Right lobe of liver (tissue), 6 donors: ENCODE measurements around the gene S100A7. TPM values are rescaled to one million over a fixed set of nuclear protein-coding genes. Genes with fewer than 3 reads are reported as not detected.
"Not testable (repeated sequence)": the region's sequence is repeated elsewhere in the genome, so short reads cannot be mapped to it uniquely, and the experiment has no call there.

Experiments used
- ATAC-seq, 4 donors: fragments of 200-7000 bp; cut with Tn5 transposase; one replicate each; pipeline ENCODE4 v1.9.1; 2020; ENCODE audit warnings: mild to moderate bottlenecking in 4 of 4, moderate library complexity in 4 of 4
- DNase-seq, 3 donors: peaks; one replicate each; pipeline ENCODE4 v3.0.0-alpha.2; 2020
- H3K27ac ChIP-seq, 3 donors: fragments of 200-600 bp; one replicate each; pipeline ENCODE4 v1.8.0; 2022
- H3K27me3 ChIP-seq, 2 donors: fragments of 200-600 bp; one replicate each; pipeline ENCODE4 v1.8.0; 2022
- H3K36me3 ChIP-seq, 4 donors: fragments of 200-600 bp; sonication (generic) in 1 of 4; one replicate each; pipeline versions ENCODE4 v1.5.1 to v1.8.0; 2017 to 2022; ENCODE audit warnings: control low read depth in 1 of 4
- H3K4me1 ChIP-seq, 4 donors: fragments of 200-600 bp; sonication (generic) in 1 of 4; one replicate each; pipeline versions ENCODE4 v1.5.1 to v1.8.0; 2017 to 2022; ENCODE audit warnings: control low read depth in 1 of 4
- H3K4me3 ChIP-seq, 3 donors: fragments of 200-600 bp; one replicate each; pipeline ENCODE4 v1.8.0; 2022
- H3K9me3 ChIP-seq, 4 donors: fragments of 200-600 bp; sonication (generic) in 1 of 4; one replicate each; pipeline versions ENCODE4 v1.5.1 to v1.8.0; 2017 to 2022; ENCODE audit warnings: control low read depth in 1 of 4
- POLR2A ChIP-seq: fragments of 450-650 bp; IDR thresholded peaks from one replicate; pipeline ENCODE4 v1.6.1; 2017; ENCODE audit warnings: antibody characterized with exemption, mild to moderate bottlenecking
- WGBS: methylation state at CpG from one replicate; pipeline ENCODE4 v1.1.6; 2018; ENCODE audit warnings: low coverage, low lambda C conversion rate; ENCODE audit not compliant: insufficient coverage; ENCODE audit errors: missing lambda C conversion rate; 5-methylcytosine and 5-hydroxymethylcytosine counted together
- intact Hi-C, 2 donors: fragments of 100-400 bp; cut with DNase I; formaldehyde crosslinking; loops; one replicate each; pipeline versions ENCODE4 v1.11.2 to v1.14.1; 2022
- total RNA-seq, 6 experiments: library from RNA; depleted of rRNA in 2 of 6; stranded (reverse); fragments of >200 nt in 2 of 6; fragmentation: NEBNext Ultra II Directional in 3 of 6; extraction: Animal tissue kit (Norgen Biotek cat#: 25700) in 3 of 6; gene quantifications; one replicate each; pipeline versions ENCODE4 v1.1.0 to v1.2.4, GENCODE V29; 2016 to 2023
- TF ChIP-seq, protein P1 (sequence below), 4 donors: fragments of 200-600 bp in 3 of 4; fragments of 450-650 bp in 1 of 4; IDR thresholded peaks; one replicate each; pipeline versions ENCODE4 v1.5.1 to v1.8.0; 2016 to 2022; ENCODE audit warnings: antibody characterized with exemption in 4 of 4, mild to moderate bottlenecking in 2 of 4
- donor health status: DM: no; HTN: yes; CAD: no.
- donor health status: DM: no; HTN: no; CAD: no.
- donor health status: DM: no; HTN: no; CAD: no.
- donor health status: DM: no; HTN: yes; CAD: no.
- donor health status: DM: no; HTN: yes; CAD: no.

S100A7 gene
- total RNA-seq, 6 experiments from 2014 or later: not detected

DNA sequence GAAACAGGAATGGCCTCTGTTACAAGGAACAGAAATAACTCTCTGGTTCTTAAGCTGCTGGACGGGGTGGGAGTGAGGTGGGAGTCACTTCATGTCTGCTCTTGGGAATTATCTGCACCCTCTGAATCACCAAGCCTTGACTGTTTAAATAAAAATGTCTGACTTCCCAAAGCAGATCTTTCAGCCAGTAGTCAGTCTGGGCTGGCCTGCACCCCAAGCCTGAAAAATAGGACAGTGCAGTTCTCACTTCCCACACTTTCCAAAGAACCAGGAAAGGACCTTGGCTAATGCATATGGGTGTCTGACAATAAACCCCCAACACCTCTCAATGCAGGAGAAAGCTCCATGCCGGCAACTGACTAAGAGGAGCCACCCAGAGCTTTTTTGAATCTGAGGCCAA, 796 bp downstream of the S100A7 start:
- Histone ChIP-seq H3K27ac (no peak overlapping the region), H3K4me3 (no peak overlapping the region), H3K9me3 (no peaks in the 10 kb centered on the region), H3K27me3 (no peaks in the 10 kb centered on the region), H3K4me1 (no peaks in the 10 kb centered on the region), H3K36me3 (no peaks in the 10 kb centered on the region)
- WGBS: 17% methylated on average over 1 of the region's 2 CpGs
- intact Hi-C loops: no loop called here
- no peak for DNase-seq
- ATAC-seq: no peak
- TF ChIP-seq, protein P1, sequence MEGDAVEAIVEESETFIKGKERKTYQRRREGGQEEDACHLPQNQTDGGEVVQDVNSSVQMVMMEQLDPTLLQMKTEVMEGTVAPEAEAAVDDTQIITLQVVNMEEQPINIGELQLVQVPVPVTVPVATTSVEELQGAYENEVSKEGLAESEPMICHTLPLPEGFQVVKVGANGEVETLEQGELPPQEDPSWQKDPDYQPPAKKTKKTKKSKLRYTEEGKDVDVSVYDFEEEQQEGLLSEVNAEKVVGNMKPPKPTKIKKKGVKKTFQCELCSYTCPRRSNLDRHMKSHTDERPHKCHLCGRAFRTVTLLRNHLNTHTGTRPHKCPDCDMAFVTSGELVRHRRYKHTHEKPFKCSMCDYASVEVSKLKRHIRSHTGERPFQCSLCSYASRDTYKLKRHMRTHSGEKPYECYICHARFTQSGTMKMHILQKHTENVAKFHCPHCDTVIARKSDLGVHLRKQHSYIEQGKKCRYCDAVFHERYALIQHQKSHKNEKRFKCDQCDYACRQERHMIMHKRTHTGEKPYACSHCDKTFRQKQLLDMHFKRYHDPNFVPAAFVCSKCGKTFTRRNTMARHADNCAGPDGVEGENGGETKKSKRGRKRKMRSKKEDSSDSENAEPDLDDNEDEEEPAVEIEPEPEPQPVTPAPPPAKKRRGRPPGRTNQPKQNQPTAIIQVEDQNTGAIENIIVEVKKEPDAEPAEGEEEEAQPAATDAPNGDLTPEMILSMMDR (IDR thresholded peaks at IDR 0.05): no peak
- no peak for TF ChIP-seq POLR2A

DNA sequence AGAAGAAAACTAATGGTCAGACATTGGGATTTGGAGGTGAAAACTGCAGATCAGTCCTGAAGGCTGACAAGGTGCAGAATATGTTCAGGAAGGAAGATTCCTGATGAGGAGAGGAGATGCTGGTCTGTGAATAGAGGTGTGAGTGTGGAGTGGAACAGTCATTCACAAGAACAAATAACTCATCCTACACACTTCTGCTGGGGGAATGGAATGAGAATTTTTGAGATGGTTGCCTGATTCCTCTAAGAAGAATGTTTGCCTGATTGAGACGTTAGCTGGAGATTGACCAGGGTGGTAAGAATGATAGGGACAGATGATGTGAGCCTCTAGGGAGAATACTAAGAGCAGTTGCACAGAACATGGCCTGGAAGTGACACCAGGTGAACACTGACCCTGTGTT, 4.1 kb downstream of the S100A7 start:
- intact Hi-C loops: no loop called here
- Histone ChIP-seq H3K36me3 (no peaks in the 10 kb centered on the region), H3K27me3 (no peaks in the 10 kb centered on the region), H3K9me3 (no peaks in the 10 kb centered on the region), H3K4me1 (no peaks in the 10 kb centered on the region), H3K4me3 (no peak overlapping the region), H3K27ac (no peak overlapping the region)
- DNase-seq: no peak
- TF ChIP-seq, protein P1 (IDR thresholded peaks at IDR 0.05): no peak
- no peak for TF ChIP-seq POLR2A
- no peak for ATAC-seq
- 33% methylated on average over 1 of the region's 1 CpG for WGBS

DNA sequence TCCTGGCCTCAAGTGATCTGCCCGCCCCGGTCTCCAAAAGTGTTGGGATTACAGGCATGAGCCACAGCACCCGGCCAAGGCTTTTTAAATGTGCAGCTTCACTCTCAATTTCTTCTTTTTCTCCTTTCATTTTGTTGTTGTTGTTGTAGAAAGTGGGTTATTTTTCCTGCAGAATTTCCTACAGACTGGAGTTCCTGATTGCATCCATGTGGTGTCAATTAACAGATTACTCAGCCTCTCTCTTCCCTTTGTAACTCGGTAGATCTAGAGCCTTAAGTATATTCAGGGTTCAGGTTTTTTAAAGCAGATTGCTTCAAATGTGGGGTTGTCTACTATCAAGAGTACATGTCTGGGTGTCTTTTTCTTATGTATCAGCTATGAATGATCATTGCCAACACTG, 11.6 kb downstream of the S100A7 start:
- H3K36me3 ChIP-seq, H3K4me3 ChIP-seq, DNase-seq, H3K27me3 ChIP-seq, H3K9me3 ChIP-seq, intact Hi-C loops, H3K27ac ChIP-seq, ATAC-seq, H3K4me1 ChIP-seq: not testable (repeated sequence)
- 54% methylated on average over 4 of the region's 4 CpGs for WGBS

DNA sequence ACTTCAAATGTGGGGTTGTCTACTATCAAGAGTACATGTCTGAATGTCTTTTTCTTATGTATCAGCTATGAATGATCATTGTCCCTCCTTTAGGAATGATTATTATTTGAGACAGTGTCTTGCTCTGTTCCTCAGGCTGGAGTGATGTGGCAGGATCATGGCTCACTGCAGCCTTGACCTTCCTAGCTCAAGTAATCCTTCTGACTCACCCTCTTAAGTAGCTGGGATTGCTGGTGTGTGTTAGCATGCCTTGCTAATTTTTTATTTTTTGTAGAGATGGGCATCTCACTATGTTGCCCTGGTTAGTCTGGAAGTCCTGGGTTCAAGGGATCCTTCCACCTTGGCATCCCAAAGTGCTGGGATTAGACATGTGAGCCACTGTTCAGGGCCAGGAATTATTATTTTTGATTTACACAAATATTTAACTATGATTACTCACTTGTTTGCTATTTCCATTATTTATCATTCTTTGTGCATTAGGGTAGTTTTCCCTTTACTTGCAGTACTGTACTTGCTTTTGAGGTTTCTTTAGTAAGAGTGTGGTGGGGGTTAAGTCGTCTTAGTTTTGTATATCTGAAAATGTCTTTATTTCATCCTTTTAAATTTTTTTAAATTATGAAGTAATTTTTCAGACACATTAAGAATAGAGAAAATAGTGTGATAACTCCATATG, 12.8 kb downstream of the S100A7 start:
- TF ChIP-seq, protein P1 (IDR thresholded peaks at IDR 0.05): no peak
- TF ChIP-seq POLR2A: no peak
- intact Hi-C loops: no loop called here
- 42% methylated on average over 1 of the region's 1 CpG for WGBS
- no peak for ATAC-seq
- Histone ChIP-seq H3K9me3 (no peaks in the 10 kb centered on the region), H3K27me3 (no peaks in the 10 kb centered on the region), H3K4me1 (no peaks in the 10 kb centered on the region), H3K27ac (no peak overlapping the region), H3K36me3 (no peaks in the 10 kb centered on the region), H3K4me3 (no peak overlapping the region)
- DNase-seq: no peak

DNA sequence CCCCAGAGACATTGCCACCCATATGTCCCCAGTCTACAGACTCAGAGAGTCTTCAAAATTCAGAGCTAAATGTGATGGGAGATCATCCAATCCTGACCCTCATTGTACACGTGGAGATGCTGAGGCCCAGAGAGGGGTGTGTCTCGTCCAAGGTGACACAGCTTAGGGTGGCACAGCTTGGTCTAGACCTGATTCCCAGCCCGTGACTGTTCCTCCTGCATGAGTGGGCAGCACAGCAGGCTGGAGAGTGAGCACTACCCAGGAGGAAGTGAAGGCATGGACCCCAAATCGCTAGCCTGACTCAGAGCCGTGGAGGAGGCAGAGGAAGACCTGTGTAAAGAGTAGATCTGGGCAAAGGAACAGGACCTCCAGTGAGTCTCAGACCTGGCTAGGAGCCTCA, 16.4 kb downstream of the S100A7 start:
- H3K4me3 ChIP-seq: no peak overlapping the region

More for the DNA sequence above, 16.4 kb downstream of the S100A7 start:
- no peak for TF ChIP-seq POLR2A
- WGBS: no CpG with 5 or more reads among the region's 5 CpGs
- H3K27me3 ChIP-seq: no peaks in the 10 kb centered on the region
- no peaks in the 10 kb centered on the region for H3K4me1 ChIP-seq
- intact Hi-C loops: no loop called here
- no peak overlapping the region for H3K27ac ChIP-seq
- ATAC-seq: peak in 1 of 4 donors; percentile 11
- DNase-seq: no peak
- no peaks in the 10 kb centered on the region for H3K36me3 ChIP-seq
- H3K9me3 ChIP-seq: no peaks in the 10 kb centered on the region
